Prostate gland (tissue), 2 donors: ENCODE measurements around the gene POMGNT1.

Source experiments
- POLR2A ChIP-seq: fragments of 450-650 bp; IDR thresholded peaks from one replicate; pipeline ENCODE4 v1.6.1; 2016; ENCODE audit warnings: antibody characterized with exemption, mild to moderate bottlenecking
- POLR2AphosphoS5 ChIP-seq: sonication (generic); formaldehyde crosslinking; IDR thresholded peaks from one replicate; pipeline ENCODE4 v1.6.1; 2017; ENCODE audit warnings: antibody characterized with exemption
- TF ChIP-seq, protein P1 (sequence below), 4 experiments: fragments of 200-600 bp in 2 of 4; fragments of 450-650 bp in 2 of 4; sonication (generic) in 2 of 4; IDR thresholded peaks; 1 replicate in 3 of 4; 2 replicates in 1 of 4; pipeline ENCODE4 v1.5.1; 2016 to 2019; ENCODE audit warnings: antibody characterized with exemption in 4 of 4, mild to moderate bottlenecking in 2 of 4, moderate library complexity in 2 of 4

DNA sequence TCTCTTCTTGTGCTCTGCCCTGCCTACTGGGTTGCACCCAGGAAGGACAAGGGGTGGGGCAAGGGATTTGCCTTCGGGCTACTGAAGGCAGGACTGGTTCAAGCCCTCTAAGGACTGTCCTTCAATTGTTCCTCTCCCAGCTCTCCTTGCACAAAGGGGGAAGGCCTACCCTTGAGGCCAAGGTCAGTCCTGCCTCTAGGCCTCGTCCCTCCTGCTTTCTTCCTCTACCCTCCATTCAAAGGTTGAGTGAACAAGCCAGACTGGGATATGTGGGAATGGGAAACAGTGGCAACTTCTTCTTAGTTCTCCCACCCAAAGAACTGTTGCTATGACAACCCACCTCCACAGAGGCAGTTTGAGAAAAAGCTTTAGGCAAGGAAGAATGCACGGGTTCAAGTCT, 7.6 kb upstream of the POMGNT1 start:
- TF ChIP-seq, protein P1, sequence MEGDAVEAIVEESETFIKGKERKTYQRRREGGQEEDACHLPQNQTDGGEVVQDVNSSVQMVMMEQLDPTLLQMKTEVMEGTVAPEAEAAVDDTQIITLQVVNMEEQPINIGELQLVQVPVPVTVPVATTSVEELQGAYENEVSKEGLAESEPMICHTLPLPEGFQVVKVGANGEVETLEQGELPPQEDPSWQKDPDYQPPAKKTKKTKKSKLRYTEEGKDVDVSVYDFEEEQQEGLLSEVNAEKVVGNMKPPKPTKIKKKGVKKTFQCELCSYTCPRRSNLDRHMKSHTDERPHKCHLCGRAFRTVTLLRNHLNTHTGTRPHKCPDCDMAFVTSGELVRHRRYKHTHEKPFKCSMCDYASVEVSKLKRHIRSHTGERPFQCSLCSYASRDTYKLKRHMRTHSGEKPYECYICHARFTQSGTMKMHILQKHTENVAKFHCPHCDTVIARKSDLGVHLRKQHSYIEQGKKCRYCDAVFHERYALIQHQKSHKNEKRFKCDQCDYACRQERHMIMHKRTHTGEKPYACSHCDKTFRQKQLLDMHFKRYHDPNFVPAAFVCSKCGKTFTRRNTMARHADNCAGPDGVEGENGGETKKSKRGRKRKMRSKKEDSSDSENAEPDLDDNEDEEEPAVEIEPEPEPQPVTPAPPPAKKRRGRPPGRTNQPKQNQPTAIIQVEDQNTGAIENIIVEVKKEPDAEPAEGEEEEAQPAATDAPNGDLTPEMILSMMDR (IDR thresholded peaks at IDR 0.05): no peak
- TF ChIP-seq POLR2A: no peak
- TF ChIP-seq POLR2AphosphoS5: no peak
